ENCODE results near the gene PEX3.
"Not testable (repeated sequence)": the region's sequence is repeated elsewhere in the genome, so short reads cannot be mapped to it uniquely, and the experiment has no call there.

The PEX3 gene

DNA sequence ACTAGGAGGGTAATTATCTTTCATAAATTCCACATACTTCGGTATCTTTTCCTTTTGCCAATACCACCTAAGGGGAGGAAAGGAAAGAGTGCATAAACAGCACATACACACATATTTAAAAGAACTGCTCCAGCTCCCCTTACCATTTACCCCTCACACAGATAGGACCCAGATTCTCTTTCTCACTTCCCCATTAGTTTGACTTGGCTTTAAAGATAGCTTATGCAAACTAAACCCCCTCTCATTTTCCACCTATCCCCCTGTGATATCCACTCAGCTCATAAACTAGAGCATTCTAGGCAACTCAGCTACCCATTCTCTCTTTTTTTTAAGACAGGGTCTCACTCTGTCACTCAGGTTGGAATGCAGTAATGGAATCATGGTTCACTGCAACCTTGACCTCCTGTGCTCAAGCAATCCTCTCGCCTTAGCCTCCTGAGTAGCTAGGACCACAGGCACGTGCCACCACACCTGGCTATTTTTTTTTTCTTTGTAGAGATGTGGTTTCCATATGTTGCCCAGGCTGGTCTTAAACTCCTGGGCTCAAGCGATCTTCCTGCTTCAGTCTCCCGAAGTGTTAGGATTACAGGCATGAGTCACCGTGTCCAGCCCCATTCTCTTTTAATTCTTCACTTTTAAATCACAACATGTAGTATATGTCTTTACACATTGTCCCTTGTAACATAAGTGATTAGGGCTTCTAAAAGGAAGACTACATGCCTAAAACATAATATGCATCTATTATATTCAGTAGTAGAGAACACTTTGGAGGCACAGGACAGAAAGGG lies 56.9 kb downstream of the PEX3 start:
- DNase-seq: no peak

GRCh38 chr6:143510326-143510725 lies 59.7 kb downstream of the PEX3 start:
- DNase-seq: not testable (repeated sequence)

DNA sequence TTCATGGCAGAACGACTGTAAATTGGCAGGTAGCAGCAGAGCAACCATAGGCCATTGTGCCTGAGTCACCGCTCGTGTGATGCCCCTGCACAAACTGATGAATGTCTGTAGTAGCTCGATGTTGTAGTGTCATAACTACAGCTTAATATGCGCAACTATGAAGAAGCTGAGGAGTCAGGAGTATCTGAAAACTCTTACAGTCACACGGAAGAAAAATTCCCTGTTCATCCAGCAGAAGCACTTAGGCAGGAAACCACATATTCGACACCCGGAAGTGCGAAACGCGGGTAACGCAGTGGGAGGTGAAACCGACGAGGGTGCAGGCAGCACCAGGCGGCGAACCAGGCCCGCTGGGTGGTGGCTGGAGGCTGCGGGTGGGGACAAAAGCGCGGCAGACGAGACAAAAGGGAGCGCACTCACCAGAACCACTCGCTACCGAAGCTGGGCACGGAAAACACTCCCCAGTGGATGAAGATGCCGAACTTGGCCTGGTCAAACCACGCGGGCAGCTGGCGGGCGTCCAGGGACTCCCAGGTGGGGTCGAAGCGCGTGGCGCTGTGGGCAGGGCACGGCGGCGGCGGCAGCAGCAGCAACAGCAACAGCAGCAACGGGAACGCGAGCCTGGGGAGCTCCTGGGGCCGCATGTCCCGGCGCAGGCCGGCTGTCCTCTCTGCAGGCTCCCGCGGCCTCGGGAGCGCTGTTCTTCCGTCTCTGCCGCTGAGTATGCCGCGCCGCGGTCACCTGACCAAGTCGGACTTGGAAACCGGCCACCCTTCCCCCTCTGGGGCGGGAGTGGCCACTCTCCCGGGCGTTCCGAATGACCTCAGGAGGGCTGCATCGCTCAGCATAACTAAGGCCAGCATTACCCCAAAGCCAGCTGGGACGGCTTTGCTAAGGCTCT lies 60.6 kb downstream of the PEX3 start, which contains the start of gene FUCA2:
Gene FUCA2 (minus strand): TSS at position 730 of the 901 bp plus-strand sequence. CDS start 86 bp downstream, at position 644.
- peak; percentile 76 for DNase-seq

GRCh38 chr6:143513410-143513809 lies 62.8 kb downstream of the PEX3 start:
- DNase-seq: peak; percentile 35

- DNase-seq: no peak
These were observed 64.6 kb downstream of the PEX3 start for GRCh38 chr6:143515061-143515760.

GRCh38 chr6:143515766-143516355 lies 65.3 kb downstream of the PEX3 start:
- no peak for DNase-seq

DNA sequence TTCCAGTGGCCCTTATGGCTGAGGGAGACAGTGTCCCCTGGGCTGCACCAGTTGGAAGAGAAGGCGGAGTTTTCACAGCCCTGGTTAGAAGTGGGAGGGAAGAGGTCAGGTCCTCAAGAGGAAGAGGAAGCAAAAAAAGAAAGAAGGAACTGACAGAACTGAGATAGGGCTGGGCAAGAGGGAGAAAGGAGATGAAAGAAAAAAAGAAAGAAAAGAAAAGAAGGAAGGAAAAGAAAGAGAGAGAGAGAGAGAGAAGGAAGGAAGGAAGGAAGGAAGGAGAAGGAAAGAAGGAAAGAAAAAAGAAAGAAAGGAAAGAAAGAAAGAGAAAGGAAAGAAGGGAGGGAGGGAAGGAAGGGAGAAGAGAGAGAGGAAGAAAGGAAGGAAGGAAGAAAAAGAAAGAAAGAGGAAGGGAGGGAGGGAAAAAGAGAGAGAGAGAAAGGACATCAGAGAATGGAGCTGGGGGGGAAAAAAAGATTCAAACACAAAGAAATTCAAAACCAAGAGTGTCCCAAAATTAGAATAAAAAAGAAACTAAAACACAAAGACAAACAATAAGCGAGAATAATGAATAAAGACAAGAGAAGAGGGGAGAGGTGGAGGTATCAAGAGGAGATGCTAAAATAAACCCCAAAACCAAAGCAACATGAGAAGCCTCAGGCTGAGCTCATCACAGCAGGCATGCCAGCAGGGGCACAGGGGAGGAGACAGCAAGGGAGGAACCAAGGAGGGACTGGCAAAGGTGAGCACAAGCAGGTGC lies 66.3 kb downstream of the PEX3 start:
- DNase-seq: no peak

GRCh38 chr6:143517447-143517773 lies 66.8 kb downstream of the PEX3 start:
- no peak for DNase-seq

- DNase-seq: no peak
These were observed 71.5 kb downstream of the PEX3 start for GRCh38 chr6:143522039-143522600.

GRCh38 chr6:143525356-143525755 lies 74.8 kb downstream of the PEX3 start:
- no peak for DNase-seq

DNA sequence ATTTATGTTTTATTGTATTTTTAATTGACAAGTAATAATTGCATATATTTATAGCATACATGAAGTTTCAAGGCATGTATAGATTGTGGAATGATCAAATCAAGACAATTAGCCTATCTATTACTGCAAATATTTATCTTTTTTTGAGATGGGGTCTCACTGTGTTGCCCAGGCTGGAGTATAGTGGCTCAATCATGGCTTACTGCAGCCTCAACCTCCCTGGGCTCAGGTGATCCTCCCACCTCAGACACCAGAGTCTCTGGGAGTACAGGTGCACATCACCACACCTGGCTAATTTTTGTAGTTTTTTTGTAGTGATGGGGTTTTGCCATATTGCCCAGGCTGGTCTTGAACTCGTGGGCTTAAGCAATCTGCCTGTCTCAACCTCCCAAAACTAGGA lies 77.1 kb downstream of the PEX3 start:
- no peak for DNase-seq

DNA sequence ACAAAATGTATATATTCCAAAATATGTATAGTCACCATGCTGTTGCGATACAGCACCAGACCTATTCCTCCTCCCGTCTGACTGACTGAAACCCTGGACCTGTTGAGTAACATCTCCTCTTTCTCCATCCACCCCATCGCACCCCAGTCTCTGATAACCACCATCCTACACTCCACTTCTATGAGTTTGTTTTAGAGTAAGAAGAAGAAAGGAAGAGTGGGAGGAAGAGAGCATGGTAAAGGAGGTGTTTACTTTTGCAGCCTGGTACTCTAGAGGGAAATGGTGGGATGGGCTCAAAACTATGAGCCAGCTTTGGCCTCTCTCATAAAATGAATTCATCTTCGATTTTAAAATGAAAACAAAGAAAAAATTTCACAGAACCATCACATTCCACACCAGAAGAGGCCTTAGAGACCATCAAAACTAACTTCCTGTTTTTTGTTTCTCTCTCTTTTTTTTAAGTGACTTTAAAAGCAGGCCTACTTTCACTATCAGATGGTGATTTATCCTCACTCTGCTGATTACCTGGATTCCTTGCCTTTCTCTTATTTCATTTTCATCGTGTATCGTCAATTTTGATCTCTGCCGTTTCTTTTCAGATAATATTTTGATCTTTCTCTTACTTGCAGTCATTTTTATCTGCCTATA lies 77.7 kb downstream of the PEX3 start:
- DNase-seq: no peak

DNA sequence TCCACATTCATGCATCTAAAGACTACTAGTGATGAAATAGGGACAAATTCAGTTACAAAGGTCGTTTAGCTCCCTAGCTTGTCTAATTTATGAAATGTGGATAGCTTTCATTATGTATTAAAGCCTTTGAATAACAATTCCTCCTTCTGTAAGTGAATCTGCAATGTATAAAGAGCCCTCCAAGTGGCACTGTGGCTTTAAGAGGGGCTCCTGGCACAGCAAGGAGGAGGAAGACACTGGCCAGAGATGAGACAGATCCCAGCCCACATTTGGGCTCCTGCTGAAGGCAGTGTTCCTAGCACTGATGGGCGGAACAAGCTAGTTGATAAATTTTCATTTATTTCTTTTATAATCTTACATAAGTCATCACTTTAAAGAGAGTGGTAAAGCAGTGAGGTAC lies 78.5 kb downstream of the PEX3 start:
- no peak for DNase-seq

GRCh38 chr6:143531720-143532499 lies 81.3 kb downstream of the PEX3 start:
- no peak for DNase-seq

GRCh38 chr6:143535189-143535614 lies 84.6 kb downstream of the PEX3 start:
- no peak for DNase-seq

GRCh38 chr6:143536461-143536865 lies 85.9 kb downstream of the PEX3 start:
- DNase-seq: peak; percentile 54

DNA sequence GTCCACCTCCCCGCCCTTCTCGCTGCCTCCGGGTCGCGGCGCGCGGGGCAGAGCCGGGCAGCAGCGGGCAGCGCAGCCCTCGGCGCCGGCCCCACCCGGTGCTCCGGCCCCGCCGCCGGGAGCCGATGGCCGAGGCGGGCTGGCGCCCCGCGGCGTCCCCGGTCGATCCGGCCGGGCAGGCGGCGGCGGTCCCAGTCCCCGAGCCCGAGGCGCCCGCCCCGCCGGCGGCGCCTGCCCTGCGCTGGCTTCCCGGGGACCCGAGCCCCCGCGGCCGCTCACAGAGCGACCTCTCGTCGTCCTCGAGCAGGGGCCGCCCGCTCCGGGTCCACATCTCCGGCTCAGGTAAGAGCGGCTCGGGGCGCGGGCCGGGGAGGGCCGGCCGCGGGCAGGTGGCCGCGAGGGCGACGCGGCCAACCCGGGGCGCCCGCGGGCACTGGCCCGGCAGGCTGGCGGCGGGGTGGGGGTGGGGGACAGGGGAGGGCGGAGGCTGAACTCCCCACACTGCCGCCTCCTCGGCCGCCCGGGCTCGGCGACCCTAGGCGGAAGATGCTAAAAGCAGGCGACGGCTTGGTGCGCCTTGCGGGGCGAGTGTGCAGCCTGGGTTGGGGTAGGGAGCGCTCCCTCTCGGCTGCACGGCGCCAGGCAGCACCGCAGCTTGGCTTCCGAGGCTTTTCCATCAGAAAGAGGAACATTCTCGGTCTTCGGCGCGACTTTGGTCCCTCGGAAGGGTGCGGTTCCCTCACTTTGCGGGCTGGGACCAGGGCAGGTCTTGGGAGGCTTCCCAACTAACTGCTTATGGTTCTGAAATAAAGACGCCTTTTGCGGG lies 86.5 kb downstream of the PEX3 start:
- DNase-seq: peak; percentile 59

DNA sequence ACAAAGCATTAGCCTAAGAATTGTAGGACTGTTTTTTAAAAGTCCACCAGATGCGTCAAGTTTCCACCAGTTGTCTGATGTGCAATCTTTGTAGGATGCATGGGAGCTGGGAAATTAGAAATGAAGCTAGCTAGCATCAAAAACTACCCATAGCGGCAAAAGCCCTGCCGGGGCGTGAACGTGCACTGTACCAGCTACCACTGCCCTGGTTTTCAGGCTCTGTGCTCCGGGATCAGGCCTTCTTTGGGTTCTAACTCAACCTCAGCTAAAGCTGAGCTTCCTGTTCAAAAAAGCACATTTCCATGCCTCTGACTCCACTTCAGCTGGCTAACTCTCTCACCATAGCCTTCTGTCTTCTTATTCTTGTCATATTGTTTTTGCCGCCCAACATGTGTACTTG lies 87.8 kb downstream of the PEX3 start:
- DNase-seq: no peak

- DNase-seq: no peak
These were observed 88.5 kb downstream of the PEX3 start for GRCh38 chr6:143539106-143539505.

DNA sequence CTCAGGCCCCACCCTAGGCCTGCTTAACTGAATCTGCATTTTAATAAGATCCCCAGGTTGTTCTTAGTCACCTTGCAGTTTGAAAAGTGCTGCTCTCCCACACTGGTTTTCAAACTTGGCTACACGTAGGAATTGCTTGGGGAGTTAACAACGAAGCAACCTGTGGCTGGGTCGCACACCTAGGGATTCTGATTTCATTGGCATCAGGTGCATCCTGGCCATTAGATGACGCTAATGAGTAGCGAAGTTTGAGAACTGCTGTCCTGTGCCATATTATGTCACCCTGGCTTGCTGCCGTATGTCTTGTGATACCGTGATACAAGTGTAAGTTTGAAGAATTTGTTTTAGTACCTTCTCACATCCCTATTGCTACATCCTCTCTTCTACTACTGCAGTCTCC lies 89.1 kb downstream of the PEX3 start:
- peak; percentile 25 for DNase-seq
